Stimulated activated naive CD8-positive, alpha-beta T cell treated with anti-CD3 and anti-CD28 coated beads, Interleukin-15, amount 100 ng/mL, for 72 hours (primary cell): ENCODE data around the gene IZUMO1R.
"Not testable (repeated sequence)": the region's sequence is repeated elsewhere in the genome, so short reads cannot be mapped to it uniquely, and the experiment has no call there.

Experiments used
- ATAC-seq: fragments of 150-1000 bp; cut with Tn5 transposase; 2 replicates; pipeline ENCODE4 v1.10.0; 2021; ENCODE audit warnings: mild to moderate bottlenecking, moderate library complexity
- DNase-seq, 2 donors: peaks; one replicate each; pipeline ENCODE4 v3.0.0; 2021 to 2022
- H3K27ac Mint-ChIP-seq, 2 donors: one replicate each; pipeline ENCODE4 v1.8.0; 2022; ENCODE audit warnings: mild to moderate bottlenecking in 2 of 2, mixed read lengths in 2 of 2, moderate library complexity in 2 of 2
- H3K27me3 Mint-ChIP-seq: one replicate; pipeline ENCODE4 v1.8.0; 2022; ENCODE audit warnings: mixed read lengths
- H3K4me1 Mint-ChIP-seq: one replicate; pipeline ENCODE4 v1.8.0; 2022; ENCODE audit warnings: mild to moderate bottlenecking, mixed read lengths
- H3K4me3 Mint-ChIP-seq, 2 donors: one replicate each; pipeline ENCODE4 v1.8.0; 2022; ENCODE audit warnings: mild to moderate bottlenecking in 2 of 2, mixed read lengths in 2 of 2, moderate library complexity in 1 of 2
- H3K9me3 Mint-ChIP-seq, 2 donors: one replicate each; pipeline ENCODE4 v1.8.0; 2022; ENCODE audit warnings: mixed read lengths in 2 of 2

IZUMO1R gene

DNA sequence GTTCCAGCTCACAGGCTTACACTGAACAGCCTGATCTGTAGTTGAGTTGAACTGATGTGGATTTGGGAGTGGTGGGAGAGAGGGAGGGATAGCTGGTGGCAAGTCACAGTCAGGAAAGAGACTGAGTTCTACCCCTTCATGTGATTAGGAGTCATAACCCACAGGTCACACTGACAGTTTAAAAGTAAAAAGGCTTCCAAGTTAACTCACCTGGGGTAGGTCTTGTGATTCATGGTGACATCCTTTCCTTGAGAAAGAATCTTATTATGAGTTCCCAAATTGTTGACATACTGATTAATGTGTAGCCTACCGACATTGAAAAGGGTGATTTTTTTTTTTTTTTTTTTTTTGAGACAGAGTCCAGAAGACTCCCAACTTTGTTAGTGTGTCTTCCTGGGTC is 5.4 kb downstream of the IZUMO1R start:
- no peaks in the 10 kb centered on the region for H3K4me1 Mint-ChIP-seq
- no peaks in the 10 kb centered on the region for H3K9me3 Mint-ChIP-seq
- DNase-seq, result no peak
- no peak overlapping the region for H3K4me3 Mint-ChIP-seq
- H3K27ac Mint-ChIP-seq, result no peak overlapping the region
- ATAC-seq, result no peak
- peaks cover 26% of the 10 kb centered on the region for H3K27me3 Mint-ChIP-seq

DNA sequence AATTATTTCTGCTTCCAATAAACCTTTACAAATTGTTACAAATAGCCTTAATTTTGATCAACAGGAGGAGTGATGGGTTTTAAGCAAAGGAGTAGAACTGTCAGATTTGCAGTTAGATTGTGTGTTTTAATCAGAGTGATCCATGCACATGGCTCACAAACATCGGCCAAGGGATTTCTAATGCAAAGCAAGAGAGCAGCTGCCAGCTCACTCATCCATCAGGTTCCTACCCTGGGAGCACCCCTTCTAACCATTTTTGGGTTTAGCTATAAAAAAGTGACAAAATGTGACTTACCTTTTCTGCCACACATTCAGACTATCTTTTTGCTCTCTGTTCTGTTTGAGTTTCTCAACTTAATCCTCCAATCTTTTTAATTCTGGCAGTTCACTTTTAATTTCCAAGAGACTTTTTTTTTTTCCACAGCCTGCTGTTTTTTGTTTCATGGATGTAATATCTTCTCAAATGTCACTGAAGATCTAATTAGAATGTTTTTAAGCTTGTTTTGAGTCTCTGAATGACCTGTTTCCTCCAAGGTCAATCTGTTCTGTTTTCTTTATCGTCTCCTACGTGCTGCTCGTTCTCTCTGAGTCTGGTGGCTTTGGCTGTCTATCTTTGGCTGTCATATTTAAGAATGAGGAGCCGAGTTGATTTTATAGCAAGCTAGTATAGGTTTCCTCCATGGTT is 6.0 kb downstream of the IZUMO1R start:
- Mint-ChIP-seq H3K27ac (no peak overlapping the region), H3K4me1 (no peaks in the 10 kb centered on the region), H3K27me3 (peaks cover 31% of the 10 kb centered on the region), H3K4me3 (no peak overlapping the region), H3K9me3 (no peaks in the 10 kb centered on the region)
- ATAC-seq (no peak), DNase-seq (no peak)

DNA sequence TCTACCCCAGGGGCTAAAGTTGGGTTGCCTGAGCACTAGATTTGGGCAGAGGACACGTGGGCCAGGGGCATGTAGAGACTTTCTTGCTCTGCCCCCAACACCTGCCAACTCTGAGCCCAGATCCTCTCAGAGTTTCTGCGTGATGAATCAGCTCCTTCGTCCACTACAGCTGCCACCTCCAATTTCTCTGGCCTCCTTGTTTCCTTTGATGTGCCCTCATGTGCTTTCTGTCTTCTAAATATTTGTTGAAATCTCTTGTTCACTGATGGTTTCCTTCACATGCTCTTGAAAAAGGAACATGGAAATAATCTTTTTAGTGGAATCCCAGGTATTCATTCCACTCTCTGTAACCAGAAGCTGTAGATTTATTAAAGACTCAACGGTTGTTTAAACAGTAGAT is 8.0 kb downstream of the IZUMO1R start:
- no peak for DNase-seq
- peaks cover 36% of the 10 kb centered on the region for H3K27me3 Mint-ChIP-seq

DNA sequence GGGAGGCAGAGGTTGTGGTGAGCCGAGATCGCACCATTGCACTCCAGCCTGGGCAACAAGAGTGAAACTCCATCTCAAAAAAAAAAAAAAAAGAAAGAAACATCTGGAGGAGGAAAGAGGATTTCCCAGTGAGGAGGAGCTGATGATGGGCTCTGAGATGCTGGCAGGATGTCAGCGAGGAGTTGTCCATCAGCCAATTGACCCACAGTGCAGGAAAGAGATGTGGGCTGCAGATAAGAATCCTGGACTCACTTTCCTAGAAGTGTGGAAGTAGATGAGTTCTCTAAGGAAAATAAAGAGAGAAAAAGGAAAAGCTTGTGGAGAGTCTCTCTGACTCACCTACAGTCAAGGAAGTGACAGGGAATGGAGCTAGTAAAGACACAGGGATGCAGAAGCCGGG is 9.7 kb downstream of the IZUMO1R start:
- Mint-ChIP-seq H3K27me3 (peaks cover 36% of the 10 kb centered on the region), H3K9me3 (no peaks in the 10 kb centered on the region), H3K4me1 (no peaks in the 10 kb centered on the region), H3K27ac (no peak overlapping the region), H3K4me3 (no peak overlapping the region)
- DNase-seq (no peak), ATAC-seq (no peak)

More for the DNA sequence above, 8.0 kb downstream of the IZUMO1R start:
- no peak for ATAC-seq
- H3K9me3 Mint-ChIP-seq, result no peaks in the 10 kb centered on the region
- no peak overlapping the region for H3K4me3 Mint-ChIP-seq
- H3K4me1 Mint-ChIP-seq, result no peaks in the 10 kb centered on the region
- no peak overlapping the region for H3K27ac Mint-ChIP-seq

DNA sequence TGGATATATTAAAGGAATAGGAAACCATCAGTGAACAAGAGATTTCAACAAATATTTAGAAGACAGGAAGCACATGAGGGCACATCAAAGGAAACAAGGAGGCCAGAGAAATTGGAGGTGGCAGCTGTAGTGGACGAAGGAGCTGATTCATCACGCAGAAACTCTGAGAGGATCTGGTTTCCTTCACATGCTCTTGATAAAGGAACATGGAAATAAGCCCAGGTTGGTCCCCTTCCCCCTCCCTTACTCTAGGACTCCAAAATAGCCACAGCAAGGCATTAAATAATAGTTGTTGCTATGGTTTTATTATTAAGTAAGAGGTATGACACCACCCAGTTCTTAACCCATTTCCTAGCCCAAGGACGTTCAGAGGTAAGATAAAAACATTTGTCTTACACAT is 11.3 kb downstream of the IZUMO1R start:
- Mint-ChIP-seq H3K9me3 (no peaks in the 10 kb centered on the region), H3K27ac (no peak overlapping the region), H3K4me1 (no peaks in the 10 kb centered on the region), H3K27me3 (peaks cover 30% of the 10 kb centered on the region), H3K4me3 (no peak overlapping the region)
- DNase-seq (no peak), ATAC-seq (no peak)

DNA sequence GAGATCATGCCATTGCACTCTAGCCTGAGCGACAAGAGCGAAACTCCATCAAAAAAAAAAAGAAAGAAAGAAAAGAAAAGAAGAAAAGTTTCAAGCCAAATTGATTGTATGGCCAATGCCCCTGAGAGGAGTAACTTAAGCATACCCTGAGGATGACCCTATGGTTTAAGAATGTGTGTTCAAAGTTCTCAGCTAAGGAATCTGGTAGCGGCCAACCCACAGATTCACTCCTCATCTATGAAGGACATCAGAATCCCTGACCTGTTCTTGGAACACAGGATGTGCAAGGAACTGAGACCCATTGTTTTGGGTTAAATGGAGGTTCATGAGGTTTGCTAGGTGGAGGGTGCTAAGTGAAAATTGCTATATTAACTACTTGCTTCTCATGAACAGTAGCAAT is 18.1 kb downstream of the IZUMO1R start:
- Mint-ChIP-seq H3K27me3 (no peaks in the 10 kb centered on the region), H3K4me1 (no peaks in the 10 kb centered on the region), H3K27ac (no peak overlapping the region), H3K9me3 (no peaks in the 10 kb centered on the region), H3K4me3 (no peak overlapping the region)
- DNase-seq (no peak), ATAC-seq (no peak)

DNA sequence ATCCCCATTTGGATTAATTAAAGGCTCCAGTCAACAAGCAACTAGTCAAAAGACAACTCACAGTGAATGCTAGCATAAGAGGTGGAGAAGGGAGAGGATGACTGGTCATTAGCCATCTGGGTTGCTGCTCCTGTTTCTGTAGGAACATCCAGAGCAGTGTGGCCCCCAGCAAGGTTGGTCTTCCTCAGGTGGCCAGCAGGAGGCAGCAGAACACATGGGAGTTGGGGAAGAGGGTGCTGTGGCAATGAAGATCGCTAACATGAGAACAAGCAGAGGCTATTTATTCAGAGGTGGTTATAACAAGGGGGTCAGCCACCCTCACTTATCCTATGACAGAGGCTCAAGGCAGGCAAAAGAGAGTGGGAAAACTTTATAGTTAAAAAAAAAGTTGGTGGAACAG is 21.3 kb downstream of the IZUMO1R start:
- Mint-ChIP-seq H3K27ac (no peak overlapping the region), H3K4me1 (no peaks in the 10 kb centered on the region), H3K9me3 (no peaks in the 10 kb centered on the region), H3K4me3 (no peak overlapping the region), H3K27me3 (peaks cover 7% of the 10 kb centered on the region)
- DNase-seq (peak; percentile 8 to 59), ATAC-seq (peak; percentile 72)

DNA sequence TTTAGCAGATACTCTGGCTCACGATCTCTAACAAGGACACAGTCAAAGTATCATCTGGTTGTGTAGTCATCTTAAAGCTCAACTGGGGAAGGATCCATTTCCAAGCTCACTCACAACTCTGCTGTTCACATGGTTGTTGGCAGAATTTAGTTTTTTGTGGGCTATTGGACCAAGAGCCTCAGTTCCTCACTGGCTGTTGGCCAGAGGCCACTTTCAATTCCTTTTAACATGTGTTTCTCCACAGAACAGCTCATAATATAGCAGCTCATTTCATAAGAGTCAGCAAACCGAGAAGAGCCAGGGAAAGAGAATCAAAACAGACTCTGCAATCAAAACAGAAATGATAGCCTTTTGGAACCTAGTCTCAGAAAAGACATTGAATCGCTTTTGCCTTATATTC is 22.6 kb downstream of the IZUMO1R start:
- ATAC-seq (no peak), DNase-seq (no peak)
- H3K27me3 Mint-ChIP-seq, result peaks cover 7% of the 10 kb centered on the region

DNA sequence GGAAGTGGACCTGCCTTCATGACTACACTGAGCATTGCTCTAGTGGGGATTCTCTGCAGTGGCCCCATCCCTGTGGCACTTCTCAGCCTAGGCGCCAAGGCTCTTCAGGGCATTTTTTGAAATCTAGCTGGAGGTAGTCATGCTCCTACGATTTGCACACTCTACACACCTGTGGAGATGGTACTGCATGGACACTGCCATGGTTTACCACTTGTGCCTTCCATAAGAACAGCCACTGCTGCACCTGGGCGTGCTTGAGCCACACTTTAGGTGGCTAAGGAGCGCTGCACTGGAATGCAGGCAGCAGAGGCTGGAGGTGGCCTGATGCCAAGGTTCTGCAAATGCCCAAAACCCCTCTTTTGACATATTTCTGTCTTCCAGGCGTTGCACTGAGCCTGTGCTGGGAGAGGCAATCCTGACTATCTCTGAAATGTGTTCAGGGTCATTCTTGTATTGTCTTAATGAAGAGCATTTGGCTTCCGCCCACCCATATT is 24.3 kb downstream of the IZUMO1R start:
- Mint-ChIP-seq H3K4me3 (no peak overlapping the region), H3K4me1 (no peaks in the 10 kb centered on the region), H3K9me3 (no peaks in the 10 kb centered on the region), H3K27me3 (peaks cover 7% of the 10 kb centered on the region), H3K27ac (no peak overlapping the region)
- ATAC-seq (peak; percentile 15), DNase-seq (no peak)

More for the DNA sequence above, 22.6 kb downstream of the IZUMO1R start:
- no peak overlapping the region for H3K27ac Mint-ChIP-seq
- H3K4me1 Mint-ChIP-seq, result no peaks in the 10 kb centered on the region
- no peaks in the 10 kb centered on the region for H3K9me3 Mint-ChIP-seq
- no peak overlapping the region for H3K4me3 Mint-ChIP-seq

DNA sequence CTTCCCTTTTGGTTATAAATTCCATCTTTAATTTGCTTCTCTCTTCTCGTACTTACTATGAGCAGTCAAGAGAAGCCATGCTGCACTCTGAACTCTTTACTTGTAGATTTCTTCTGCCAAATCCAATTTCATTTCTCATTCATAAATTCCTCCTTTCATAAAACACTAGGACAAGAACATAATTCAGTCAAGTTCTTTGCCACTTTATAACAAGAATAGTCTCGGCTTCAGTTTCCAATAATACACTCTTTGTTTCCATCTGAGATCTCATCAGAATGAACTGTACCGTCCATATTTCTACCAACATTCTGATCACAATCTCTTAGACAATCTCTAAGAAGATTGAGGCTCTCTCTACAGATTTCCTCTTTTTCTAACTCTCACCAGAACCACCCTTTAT is 25.1 kb downstream of the IZUMO1R start:
- DNase-seq (no peak), ATAC-seq (no peak)
- Mint-ChIP-seq H3K4me3 (no peak overlapping the region), H3K4me1 (no peaks in the 10 kb centered on the region), H3K27me3 (peaks cover 7% of the 10 kb centered on the region), H3K27ac (no peak overlapping the region), H3K9me3 (no peaks in the 10 kb centered on the region)

DNA sequence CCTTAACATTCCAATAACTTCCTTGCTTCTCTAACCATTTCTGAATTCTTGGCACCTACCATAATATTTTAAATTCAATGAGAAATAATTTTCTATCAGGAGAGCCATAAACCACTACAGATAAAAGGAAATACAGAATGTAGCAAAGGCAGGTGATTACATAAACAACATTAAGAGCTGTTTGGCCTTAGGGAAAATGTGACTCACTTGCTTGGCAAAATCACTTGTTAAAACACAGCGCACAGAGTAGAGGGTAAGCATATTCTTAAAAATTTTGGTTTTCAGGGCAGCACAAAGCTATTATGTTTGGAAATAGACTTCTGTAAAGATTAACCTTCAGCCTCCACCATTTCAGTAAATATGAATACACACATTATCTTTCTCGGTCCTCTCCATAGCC is 26.4 kb downstream of the IZUMO1R start:
- no peak overlapping the region for H3K27ac Mint-ChIP-seq
- no peak for ATAC-seq
- H3K4me1 Mint-ChIP-seq, result no peaks in the 10 kb centered on the region
- no peak overlapping the region for H3K4me3 Mint-ChIP-seq
- DNase-seq, result no peak
- no peaks in the 10 kb centered on the region for H3K9me3 Mint-ChIP-seq
- H3K27me3 Mint-ChIP-seq, result peaks cover 7% of the 10 kb centered on the region

DNA sequence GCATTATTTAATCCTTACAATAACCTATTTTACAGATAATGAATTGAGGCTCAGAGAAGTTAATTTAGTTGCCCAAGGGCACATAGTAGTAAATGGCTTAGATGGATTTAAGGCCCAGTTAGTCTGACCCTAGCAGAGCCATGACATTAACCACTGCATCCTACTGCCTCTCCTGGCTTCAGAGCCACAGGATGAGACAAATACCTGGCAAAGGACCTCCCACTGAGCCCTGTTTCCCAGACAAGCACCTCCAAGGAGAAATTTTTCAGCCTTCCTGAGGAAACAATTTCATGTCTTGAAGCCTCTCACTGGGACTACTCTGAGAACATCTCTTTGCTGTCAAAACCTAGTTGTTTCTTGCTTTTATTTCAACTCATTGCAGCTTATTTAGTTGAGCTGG is 28.4 kb downstream of the IZUMO1R start:
- DNase-seq, result no peak
- no peak overlapping the region for H3K27ac Mint-ChIP-seq
- H3K4me1 Mint-ChIP-seq, result no peaks in the 10 kb centered on the region
- ATAC-seq, result no peak
- no peaks in the 10 kb centered on the region for H3K9me3 Mint-ChIP-seq
- H3K27me3 Mint-ChIP-seq, result peaks cover 19% of the 10 kb centered on the region
- H3K4me3 Mint-ChIP-seq, result no peak overlapping the region

DNA sequence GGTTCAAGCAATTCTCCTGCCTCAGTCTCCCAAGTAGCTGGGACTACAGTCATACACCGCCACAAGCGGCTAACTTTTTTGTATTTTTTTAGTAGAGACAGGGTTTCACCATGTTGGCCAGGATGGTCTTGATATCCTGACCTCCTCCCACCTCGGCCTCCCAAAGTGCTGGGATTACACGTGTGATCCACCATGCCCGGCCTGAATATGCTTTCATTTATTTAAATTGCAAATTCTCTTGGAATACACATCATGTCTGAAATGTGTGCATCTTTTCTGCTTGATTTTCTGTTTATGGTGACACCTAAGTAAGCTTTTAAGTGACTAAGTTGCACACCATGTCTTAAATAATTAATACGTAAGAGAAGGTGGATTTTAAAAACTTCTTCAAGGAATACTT is 31.7 kb downstream of the IZUMO1R start:
- Mint-ChIP-seq H3K4me1 (no peaks in the 10 kb centered on the region), H3K27me3 (peaks cover 12% of the 10 kb centered on the region), H3K9me3 (no peaks in the 10 kb centered on the region), H3K4me3 (no peak overlapping the region), H3K27ac (no peak overlapping the region)
- DNase-seq (no peak), ATAC-seq (no peak)

DNA sequence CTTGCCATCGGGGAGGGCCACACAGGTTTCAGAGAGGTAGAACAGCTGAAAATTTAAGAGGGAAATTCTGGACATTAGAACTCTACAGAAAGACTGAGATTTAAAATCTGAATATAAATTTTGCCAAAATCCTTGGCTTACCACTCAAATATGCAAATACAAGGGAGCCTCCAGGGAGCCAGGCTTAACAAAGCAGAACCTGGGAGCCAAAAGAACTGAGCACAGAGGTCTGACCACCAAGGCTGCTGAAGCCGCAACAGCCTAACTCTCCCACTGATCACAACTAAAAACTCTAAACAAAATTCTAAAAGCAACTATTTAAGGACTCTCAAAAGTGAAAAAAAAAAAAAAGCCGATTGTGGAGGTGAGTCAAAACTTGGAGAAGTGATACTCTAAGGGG is 34.3 kb downstream of the IZUMO1R start:
- H3K4me3 Mint-ChIP-seq, result no peak overlapping the region
- H3K9me3 Mint-ChIP-seq, result no peaks in the 10 kb centered on the region
- no peaks in the 10 kb centered on the region for H3K4me1 Mint-ChIP-seq
- DNase-seq, result no peak
- H3K27ac Mint-ChIP-seq, result no peak overlapping the region
- H3K27me3 Mint-ChIP-seq, result peaks cover 12% of the 10 kb centered on the region
- no peak for ATAC-seq

DNA sequence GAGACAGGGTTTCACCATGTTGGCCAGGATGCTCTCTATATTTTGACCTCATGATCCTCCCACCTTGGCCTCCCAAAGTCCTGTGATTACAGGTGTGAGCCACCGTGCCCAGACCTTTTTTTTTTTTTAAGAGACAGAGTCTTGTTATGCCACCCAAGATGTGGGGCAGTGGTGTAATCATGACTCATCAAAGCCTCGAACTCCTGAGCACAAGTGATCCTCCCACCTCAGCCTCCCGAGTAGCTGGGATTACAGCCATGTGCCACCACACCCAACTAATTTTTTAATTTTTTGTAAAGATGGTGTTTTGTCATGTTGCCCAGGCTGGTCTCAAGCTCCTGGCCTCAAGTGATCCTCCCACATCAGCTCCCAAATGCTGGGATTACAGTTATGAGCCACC is 37.9 kb downstream of the IZUMO1R start:
- no peaks in the 10 kb centered on the region for H3K27me3 Mint-ChIP-seq
- no peaks in the 10 kb centered on the region for H3K4me1 Mint-ChIP-seq
- DNase-seq (no peak), ATAC-seq (no peak)
- no peak overlapping the region for H3K27ac Mint-ChIP-seq
- H3K9me3 Mint-ChIP-seq, result no peaks in the 10 kb centered on the region
- H3K4me3 Mint-ChIP-seq, result no peak overlapping the region

DNA sequence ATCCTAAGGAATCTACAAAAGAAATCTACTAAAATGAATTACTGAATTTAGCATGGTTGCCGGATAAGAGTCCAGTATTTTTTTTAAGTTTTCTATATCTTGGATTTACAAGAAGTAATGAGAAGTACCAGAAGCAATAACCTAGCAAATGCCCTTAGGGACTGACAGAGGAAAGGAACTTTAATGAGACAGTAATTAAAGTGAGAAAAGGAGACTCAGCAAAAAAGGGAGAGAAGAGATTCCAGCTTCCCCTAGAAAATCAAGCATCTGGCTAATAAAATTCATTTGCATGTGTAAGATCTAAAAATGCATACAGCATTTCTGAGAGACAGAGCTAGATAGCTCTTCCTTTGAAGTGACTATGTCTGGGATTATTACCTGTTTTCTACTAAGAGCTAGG is 39.1 kb downstream of the IZUMO1R start:
- no peak overlapping the region for H3K27ac Mint-ChIP-seq

DNA sequence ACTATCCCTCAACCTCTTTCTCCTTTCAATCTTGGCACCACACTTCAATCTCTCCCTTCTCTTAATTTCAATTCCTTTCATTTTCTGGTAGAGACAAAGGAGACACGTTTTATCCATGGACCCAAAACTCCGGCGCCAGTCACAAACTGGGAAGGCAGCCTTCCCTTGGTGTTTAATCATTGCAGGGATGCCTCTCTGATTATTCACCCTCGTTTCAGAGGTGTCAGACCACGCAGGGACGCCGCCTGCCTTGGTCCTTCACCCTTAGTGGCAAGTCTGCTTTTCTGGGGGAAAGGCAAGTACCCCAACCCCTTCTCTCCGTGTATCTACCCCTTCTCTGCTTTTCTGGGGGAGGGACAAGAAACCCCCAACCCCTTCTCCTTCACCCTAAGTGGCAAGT is 41.9 kb downstream of the IZUMO1R start:
- not testable (repeated sequence) for H3K27ac Mint-ChIP-seq, H3K9me3 Mint-ChIP-seq, H3K4me3 Mint-ChIP-seq, ATAC-seq, DNase-seq, H3K4me1 Mint-ChIP-seq
- H3K27me3 Mint-ChIP-seq, result peaks cover 19% of the 10 kb centered on the region

More for the DNA sequence above, 39.1 kb downstream of the IZUMO1R start:
- Mint-ChIP-seq H3K4me3 (no peak overlapping the region), H3K27me3 (no peaks in the 10 kb centered on the region), H3K9me3 (no peaks in the 10 kb centered on the region), H3K4me1 (no peaks in the 10 kb centered on the region)
- ATAC-seq (no peak), DNase-seq (no peak)
